Measurements from ENCODE around the gene YPEL2.
"Not testable (repeated sequence)": the region's sequence is repeated elsewhere in the genome, so short reads cannot be mapped to it uniquely, and the experiment has no call there.

YPEL2 gene

GRCh38 chr17:59331129-59331928, at the start of gene YPEL2:
Gene YPEL2 (plus strand): TSS chr17:59331655. CDS start chr17:59353410, 21,755 bp downstream.
- no peak for FAIRE-seq

DNA sequence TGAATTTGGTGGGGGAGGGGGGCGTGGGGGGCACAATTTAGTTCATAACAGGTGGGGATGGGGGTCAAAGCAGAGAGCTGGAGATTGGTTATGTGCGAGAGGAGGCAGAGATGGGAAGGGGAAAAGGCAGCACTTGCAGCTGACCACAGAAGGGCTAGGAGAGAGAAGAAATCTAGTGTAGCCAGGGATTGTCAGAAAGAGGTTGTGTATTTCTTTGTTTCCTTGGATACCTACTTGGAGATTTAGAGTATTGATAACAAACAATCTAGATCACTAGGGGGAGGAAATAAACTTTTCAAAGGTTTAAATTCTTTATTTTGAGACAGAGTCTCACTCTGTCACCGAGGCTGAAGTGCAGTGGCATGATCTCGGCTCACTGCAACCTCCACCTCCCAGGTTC, 47.1 kb upstream of the YPEL2 start:
- FAIRE-seq = no peak

DNA sequence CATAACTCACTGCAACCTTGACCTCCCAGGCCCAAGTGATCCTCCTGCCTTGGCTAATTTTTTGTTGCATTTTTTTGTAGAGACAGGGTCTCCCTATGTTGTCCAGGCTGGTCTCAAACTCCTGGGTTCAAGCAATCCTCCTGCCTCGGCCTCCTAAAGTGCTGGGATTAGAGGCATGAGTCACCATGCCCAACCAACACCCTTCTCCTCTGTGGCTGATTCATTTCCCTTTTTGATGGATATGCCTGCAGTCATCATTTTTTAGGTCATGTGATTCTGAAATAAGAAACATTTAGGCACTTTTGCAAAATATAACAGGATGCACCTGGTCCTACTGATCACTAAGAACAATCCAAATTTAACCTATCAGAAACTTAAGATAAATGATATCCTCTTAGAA, 44.0 kb upstream of the YPEL2 start:
- FAIRE-seq = no peak

- no peak for FAIRE-seq
These were observed 43.6 kb upstream of the YPEL2 start for GRCh38 chr17:59287891-59288290.

DNA sequence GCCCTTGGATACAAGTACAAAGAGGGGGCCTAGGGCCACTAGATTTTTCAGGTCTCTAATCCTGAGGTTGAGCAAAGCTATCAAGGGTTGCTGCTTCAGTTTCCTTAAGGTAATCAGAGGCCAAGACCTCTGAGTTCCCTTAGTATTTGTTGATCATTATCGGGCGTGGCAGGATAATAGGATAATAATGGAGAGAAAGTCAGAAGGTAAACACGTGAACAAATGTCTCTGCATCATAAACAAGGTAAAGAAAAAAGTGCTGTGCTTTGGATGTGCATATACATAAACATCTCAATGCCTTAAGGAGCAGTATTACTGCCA, 41.5 kb upstream of the YPEL2 start:
- FAIRE-seq = no peak

- FAIRE-seq = not testable (repeated sequence)
These were observed 41.0 kb upstream of the YPEL2 start for GRCh38 chr17:59290302-59290998.

DNA sequence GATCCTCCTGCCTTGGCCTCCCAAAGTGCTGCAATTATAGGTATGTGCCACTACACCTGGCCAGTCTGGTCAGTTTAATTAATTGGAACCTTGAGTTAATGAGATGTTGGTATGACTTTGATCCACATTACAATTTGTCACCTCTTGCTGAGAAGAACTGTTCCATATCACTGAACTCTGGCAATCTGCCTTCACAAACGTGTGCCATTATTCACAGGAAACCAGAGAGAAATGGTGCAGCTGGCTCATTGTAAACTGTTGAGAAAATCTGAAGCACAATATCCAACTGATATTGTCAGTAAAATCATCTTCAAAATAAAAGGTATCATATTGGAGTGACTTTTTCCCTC, 39.3 kb upstream of the YPEL2 start:
- FAIRE-seq = no peak

- FAIRE-seq = no peak
These were observed 35.3 kb upstream of the YPEL2 start for GRCh38 chr17:59296190-59296589.

- FAIRE-seq = no peak
These were observed 32.9 kb upstream of the YPEL2 start for GRCh38 chr17:59298521-59298920.

DNA sequence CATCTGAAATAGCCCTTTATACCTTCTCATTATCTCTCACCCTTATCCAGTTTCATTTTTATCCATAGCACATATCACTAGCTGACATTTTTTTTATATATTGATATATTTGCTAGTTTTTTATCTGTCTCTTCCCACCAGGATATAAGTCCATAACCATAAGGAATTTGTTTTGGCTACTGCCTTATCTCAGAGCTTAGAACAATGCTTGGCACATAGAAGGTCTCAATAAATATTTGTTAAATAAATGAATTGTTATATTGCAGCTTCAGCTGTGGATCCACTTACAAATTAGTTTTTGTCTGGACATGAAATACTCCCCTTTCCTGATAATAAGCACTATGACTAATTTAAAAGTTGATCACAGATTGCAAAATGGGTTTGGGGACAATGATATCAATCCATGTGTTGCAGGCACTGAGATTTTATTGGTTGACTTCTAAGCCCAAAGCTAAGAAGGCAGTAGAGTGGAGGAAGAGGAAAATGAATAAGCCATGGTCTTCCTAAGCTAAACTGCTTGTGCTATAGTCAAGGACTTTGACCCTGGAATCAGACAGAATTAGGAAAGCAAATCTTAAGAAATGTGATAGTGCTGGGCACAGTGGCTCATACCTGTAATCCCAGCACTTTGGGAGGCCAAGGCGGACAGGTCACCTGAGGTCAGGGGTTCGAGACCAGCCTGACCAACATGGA, 31.9 kb upstream of the YPEL2 start:
- FAIRE-seq = no peak

- FAIRE-seq = no peak
These were observed 30.5 kb upstream of the YPEL2 start for GRCh38 chr17:59300941-59301340.

DNA sequence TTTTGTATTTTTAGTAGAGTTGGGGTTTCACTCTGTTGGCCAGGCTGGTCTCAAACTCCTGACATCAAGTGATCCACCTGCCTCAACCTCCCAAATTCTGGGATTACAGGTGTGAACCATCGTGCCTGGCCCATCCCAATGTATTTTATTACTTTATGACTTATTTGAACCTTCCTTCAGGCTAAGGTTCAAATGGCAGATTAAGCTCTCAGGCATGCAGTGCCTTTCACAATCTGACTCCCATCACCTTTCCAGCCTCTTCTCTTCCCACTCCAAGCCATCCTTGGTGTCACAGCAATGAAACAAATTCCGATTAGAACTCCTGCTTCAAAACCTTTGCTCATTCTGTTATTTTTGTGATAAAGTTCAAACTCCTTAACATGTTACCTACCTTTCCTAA, 26.6 kb upstream of the YPEL2 start:
- FAIRE-seq = no peak

DNA sequence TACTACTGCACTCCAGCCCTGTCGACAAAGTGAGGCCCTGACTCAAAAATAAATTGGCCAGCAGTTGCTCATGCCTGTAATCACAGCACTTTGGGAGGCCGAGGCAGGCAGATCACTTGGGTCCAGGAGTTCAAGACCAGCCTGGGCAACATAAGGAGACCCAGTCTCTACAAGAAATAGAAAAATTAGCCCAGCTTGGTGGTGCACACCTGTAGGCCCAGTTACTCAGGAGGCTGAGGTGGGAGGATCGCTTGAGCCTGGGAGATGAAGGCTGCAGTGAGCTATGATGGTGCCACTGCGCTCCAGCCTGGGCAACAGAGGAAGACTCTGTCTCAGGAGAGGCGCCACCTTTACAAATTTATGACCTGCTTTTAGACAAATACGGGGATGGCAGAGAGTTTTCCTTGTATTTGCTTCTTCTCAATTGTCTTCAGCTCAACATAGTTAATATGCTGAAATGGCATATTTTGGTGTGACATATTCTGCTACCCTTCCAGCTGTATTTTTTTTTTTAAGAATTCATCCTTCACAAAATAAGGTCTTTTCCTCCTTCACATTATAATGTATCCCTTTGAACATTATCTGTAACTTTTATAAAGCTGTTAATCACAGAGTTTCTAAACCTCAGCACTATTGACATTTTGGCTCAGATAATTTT, 21.1 kb upstream of the YPEL2 start:
- no peak for FAIRE-seq

DNA sequence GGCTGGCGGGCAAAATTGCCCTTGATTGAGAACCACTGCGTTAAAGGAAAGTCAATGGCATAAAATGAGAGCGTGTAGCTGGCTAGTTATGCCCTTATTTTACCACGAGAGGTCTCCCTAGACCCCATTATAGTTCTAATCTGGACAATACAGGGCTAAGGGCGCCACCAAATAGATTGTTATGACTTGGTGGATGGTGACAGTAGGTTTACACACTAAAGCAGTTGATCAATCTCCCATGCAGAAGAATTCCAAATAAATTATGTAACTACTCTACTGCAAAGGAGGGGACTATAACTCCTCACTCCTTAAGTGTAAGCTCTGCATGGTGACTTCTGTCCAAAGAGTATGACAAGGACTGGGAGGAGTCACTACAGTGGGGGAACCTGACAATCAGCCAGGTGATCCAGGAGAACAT, 20.4 kb upstream of the YPEL2 start:
- FAIRE-seq = peak; percentile 82

- FAIRE-seq = not testable (repeated sequence)
These were observed 19.9 kb upstream of the YPEL2 start for GRCh38 chr17:59311521-59311920.

DNA sequence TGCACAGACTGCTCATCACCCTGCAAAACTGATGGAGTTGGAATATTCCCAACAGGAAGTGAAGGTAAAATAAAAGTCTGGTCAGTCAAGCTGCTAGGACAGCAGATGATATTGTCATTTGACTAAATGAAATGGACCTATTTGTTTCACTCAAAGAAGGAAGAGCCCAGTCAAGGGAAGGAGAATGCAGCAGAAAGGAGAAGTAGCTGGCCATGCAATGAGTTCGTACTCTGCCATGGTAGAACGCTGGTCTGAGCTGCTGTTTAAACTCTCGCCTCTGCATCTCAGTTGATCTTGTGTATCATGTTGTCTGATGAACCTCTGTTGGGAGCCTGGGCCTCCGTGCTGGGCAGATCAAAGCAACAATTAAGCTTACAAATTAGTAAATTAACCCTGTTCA, 15.6 kb upstream of the YPEL2 start:
- no peak for FAIRE-seq

- FAIRE-seq = no peak
These were observed 4.1 kb upstream of the YPEL2 start for GRCh38 chr17:59327121-59327980.

DNA sequence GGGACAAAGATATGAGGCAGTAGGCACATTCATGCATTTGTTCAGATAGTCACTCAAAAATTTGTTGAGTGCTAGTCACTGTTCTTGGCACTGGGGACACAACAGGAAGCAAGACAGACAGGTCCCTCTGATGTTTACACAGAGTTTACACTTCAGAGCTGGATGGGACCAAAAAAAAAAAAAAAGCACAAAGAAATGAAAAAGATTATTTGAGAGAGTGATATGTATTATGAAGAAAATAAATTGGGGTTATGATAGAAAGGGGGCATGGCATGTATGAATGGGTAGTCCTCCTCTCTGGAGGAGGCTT, 3.5 kb upstream of the YPEL2 start:
- FAIRE-seq = no peak

DNA sequence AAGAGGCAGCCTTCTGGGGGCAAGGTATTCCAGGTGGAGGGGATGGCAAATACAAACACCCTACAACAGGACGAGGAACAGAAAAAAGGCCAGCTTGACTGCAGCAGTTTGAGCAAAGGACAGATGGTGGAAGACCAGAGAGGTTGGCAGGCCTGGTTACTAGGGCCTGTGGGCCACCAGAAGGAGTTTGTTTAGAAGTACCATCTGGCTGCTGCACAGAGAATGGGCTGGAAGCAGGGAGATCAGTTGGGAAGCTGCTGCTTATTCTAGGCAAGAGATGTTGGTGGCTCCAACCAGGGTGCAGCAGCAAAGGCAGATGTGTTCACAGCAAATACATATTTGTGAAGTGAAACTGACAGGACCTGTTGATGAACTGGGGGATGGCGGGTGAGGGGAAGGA, 2.9 kb upstream of the YPEL2 start:
- FAIRE-seq = no peak

DNA sequence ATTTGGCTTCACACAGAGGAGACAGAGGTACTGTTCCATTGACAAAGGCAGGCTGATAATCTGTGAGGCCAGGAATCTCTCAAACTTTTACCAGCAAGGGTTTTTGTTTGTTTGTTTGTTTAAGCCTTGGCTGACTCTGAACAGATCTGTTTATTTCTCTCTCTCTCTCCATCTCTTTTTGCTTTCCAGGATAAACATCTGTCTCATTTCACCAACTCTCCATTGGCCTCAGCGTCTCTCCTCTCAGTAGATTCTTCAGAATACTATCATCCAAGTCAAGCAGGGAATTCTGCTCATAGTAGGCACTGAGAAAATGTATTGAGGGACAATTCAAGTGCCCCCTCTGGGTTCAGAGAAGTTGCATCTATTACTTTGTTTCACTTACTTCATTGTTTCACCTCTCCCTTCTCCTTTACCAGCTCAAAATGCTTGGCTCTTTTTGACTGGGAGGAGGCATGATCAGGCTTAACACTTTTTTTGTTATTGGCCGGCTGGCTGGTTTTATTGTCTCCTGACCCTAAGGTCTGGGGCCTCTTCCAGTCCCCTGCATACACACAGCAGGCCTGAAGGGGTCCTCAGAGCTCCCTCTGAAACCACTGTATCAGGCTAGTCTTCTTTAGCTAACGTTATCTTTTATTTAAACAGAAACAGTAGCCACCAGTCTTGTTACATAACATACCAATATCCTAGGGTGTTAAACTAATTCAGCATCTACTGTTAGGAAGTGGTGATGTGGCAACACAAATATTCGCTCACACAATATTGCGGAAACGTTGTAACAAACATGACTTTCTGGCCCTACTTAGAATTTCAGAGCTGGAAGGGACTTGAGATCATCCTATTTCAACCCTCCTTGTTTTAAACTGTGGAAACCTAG, 2.0 kb upstream of the YPEL2 start:
- FAIRE-seq = peak; percentile 85

DNA sequence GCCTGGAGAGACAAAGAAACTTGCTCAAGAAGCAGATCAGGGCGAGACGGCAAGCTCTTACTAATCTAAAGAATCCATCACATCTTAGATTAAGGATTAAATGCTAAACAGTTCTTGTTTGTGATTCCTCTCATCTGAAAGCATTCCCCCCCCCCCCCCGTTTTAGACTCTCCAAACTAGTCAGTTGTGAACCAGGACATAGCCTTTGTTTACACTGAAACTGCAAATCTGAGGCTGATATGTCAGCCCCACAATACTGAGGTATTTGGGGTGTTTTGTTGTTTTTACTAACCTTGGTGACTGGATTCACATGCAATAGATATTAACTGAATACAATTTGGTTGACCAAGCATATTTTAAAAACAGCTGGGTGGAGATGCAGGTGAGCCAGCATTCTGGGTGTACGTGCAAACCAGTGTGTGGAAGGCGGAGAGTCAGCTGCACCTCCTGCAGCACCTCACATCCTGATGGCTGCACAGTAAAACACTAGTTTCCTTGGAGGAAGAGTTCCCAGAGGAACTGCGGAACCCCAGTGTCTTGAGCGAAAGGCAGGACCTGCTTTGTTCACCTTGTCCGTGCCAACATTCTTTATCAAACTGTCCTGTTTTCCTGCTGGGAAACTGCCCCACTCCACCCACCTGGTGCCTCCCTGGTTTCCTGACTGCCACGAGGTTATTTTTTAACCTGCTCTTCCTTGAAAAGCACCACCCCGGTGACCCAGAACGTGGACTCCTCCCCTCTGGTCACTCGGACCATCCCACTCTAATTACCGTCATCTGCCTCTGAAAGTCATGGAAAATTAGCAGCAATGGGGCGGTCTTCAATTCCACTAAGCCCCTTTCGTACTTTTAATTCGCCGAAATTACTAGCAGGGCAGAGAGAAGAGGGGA, 1.2 kb upstream of the YPEL2 start:
- FAIRE-seq = no peak
